Heart right ventricle (tissue), 16 donors: ENCODE data around the gene DGUOK. TPM values are rescaled to one million over a fixed set of nuclear protein-coding genes. Genes with fewer than 3 reads are reported as not detected.

Experiments
- ATAC-seq, 8 donors: fragments of 200-7000 bp; cut with Tn5 transposase; one replicate each; pipeline ENCODE4 v1.9.1; 2020; ENCODE audit warnings: mild to moderate bottlenecking in 8 of 8, moderate library complexity in 8 of 8, moderate number of reproducible peaks in 1 of 8
- DNase-seq, 2 donors: peaks; one replicate each; pipeline ENCODE4 v3.0.0-alpha.2; 2020
- H3K27ac ChIP-seq, 10 donors: fragments of 200-600 bp; sonication (generic) in 2 of 10; one replicate each; pipeline versions ENCODE4 v1.5.0 to v1.8.0; 2020 to 2022; ENCODE audit warnings: mild to moderate bottlenecking in 3 of 10
- H3K27me3 ChIP-seq, 7 donors: fragments of 200-600 bp; one replicate each; pipeline ENCODE4 v1.8.0; 2021 to 2022; ENCODE audit warnings: mild to moderate bottlenecking in 2 of 7
- H3K36me3 ChIP-seq, 9 donors: fragments of 200-600 bp; sonication (generic) in 1 of 9; one replicate each; pipeline versions ENCODE4 v1.5.0 to v1.8.0; 2020 to 2022; ENCODE audit warnings: mild to moderate bottlenecking in 2 of 9
- H3K4me1 ChIP-seq, 9 donors: fragments of 200-600 bp; sonication (generic) in 1 of 9; one replicate each; pipeline versions ENCODE4 v1.5.0 to v1.8.0; 2020 to 2022; ENCODE audit warnings: mild to moderate bottlenecking in 4 of 9
- H3K4me3 ChIP-seq, 10 donors: fragments of 200-600 bp; sonication (generic) in 2 of 10; one replicate each; pipeline versions ENCODE4 v1.5.0 to v1.8.0; 2020 to 2022; ENCODE audit warnings: mild to moderate bottlenecking in 7 of 10, moderate library complexity in 2 of 10
- H3K9me3 ChIP-seq, 11 donors: fragments of 200-600 bp in 10 of 11; sonication (generic) in 2 of 11; one replicate each; pipeline versions ENCODE4 v1.5.0 to v1.8.0; 2013 to 2022; ENCODE audit warnings: mild to moderate bottlenecking in 2 of 11, control low read depth in 1 of 11, moderate library complexity in 1 of 11
- CTCF ChIP-seq, 9 donors: fragments of 200-600 bp; sonication (generic) in 2 of 9; IDR thresholded peaks; one replicate each; pipeline versions ENCODE4 v1.5.0 to v1.8.0; 2021 to 2022; ENCODE audit warnings: antibody characterized with exemption in 9 of 9, mild to moderate bottlenecking in 5 of 9, moderate library complexity in 1 of 9
- WGBS, 2 donors: extraction: QIAGEN DNeasy Blood & Tissue Kit; methylation state at CpG; one replicate each; pipeline ENCODE4 v1.1.7; 2013; ENCODE audit warnings: inconsistent platforms in 1 of 2; 5-methylcytosine and 5-hydroxymethylcytosine counted together
- intact Hi-C, 10 donors: fragments of 100-400 bp; cut with DNase I; formaldehyde crosslinking; loops; one replicate each; pipeline versions ENCODE4 v1.11.1 to v1.14.2; 2022
- polyA plus RNA-seq, 2 donors: library from polyadenylated mRNA; stranded (reverse); fragments of 200-250 nt; gene quantifications; one replicate each; pipeline ENCODE4 v1.2.3, GENCODE V29; 2013
- total RNA-seq, 10 donors: library from RNA; stranded (reverse); fragmentation: NEBNext Ultra II Directional in 3 of 10; extraction: Animal tissue kit (Norgen Biotek cat#: 25700) in 3 of 10; gene quantifications; one replicate each; pipeline versions ENCODE4 v1.2.1 to v1.2.4, GENCODE V29; 2021 to 2023
- donor health status: Arrhythmogenic right ventricular cardiomyopathy.
- donor health status: ischemic (EF 13 %, LVEDD 7.1; RV severe dilation, severe dysfunction).
- donor health status: healthy with polysubstance abuse.
- donor health status: DM: no; HTN: yes; CAD: no.
- donor health status: DM: no; HTN: no; CAD: no.
- donor health status: ischemic (EF 25% LVEDD 6.9; RV normal size, moderate dysfunction).
- donor health status: ischemic (EF 25% LVEDD 5.7; RV mildly dilated, moderate dysfunction).
- donor health status: healthy.
- donor health status: DM: yes; HTN: yes; CAD: no.
- donor health status: Ischemic cardiomyopathy.
- donor health status: ischemic (EF 35%, LVEDD 5.7; RV mildly dilated, moderate dysfunction).
- donor health status: nonischemic (EF 11% LVEDD 7.7; RV severe dilation, severe dysfunction).
- donor health status: DM: yes; HTN: yes; CAD: no.
- donor health status: PGD.
- donor health status: ischemic (EF 29% LVEDD 5.4; RV normal size, mild dysfunction).
- donor health status: nonischemic (EF 23%, LVEDD 6.1; RV moderate dilation, normal function).

The DGUOK gene
- total and polyA plus RNA-seq, 12 donors: 18.7 to 56.2 (median 22.7) TPM

- H3K27ac ChIP-seq: no peak overlapping the region
Observed at GRCh38 chr2:73916666-73917065, 10.0 kb upstream of the DGUOK start.

GRCh38 chr2:73917296-73917695 lies 9.4 kb upstream of the DGUOK start:
- Histone ChIP-seq H3K36me3 (no peaks in the 10 kb centered on the region), H3K27me3 (peaks cover 0 to 30% (median 12%) of the 10 kb centered on the region in 7 donors), H3K4me3 (no peak overlapping the region), H3K4me1 (no peaks in the 10 kb centered on the region), H3K27ac (no peak overlapping the region), H3K9me3 (no peaks in the 10 kb centered on the region)
- 46 to 93% methylated on average over 2 of the region's 2 CpGs for WGBS, 2 donors
- intact Hi-C loops: no loop called here
- ATAC-seq: no peak
- no peak for TF ChIP-seq CTCF (IDR thresholded peaks at IDR 0.05)
- no peak for DNase-seq

More at GRCh38 chr2:73916666-73917065, 10.0 kb upstream of the DGUOK start:
- WGBS, 2 donors: 46 to 76% methylated on average over 2 of the region's 2 CpGs
- no peaks in the 10 kb centered on the region for H3K36me3 ChIP-seq
- intact Hi-C loops: no loop called here
- no peak overlapping the region for H3K4me3 ChIP-seq
- no peak for DNase-seq
- ATAC-seq: no peak
- no peaks in the 10 kb centered on the region for H3K9me3 ChIP-seq
- TF ChIP-seq CTCF (IDR thresholded peaks at IDR 0.05): no peak
- H3K27me3 ChIP-seq: peaks cover 0 to 30% (median 12%) of the 10 kb centered on the region in 7 donors
- no peaks in the 10 kb centered on the region for H3K4me1 ChIP-seq

- Histone ChIP-seq H3K27me3 (peaks cover 0 to 30% (median 12%) of the 10 kb centered on the region in 7 donors), H3K27ac (no peak overlapping the region), H3K4me1 (no peaks in the 10 kb centered on the region), H3K36me3 (no peaks in the 10 kb centered on the region), H3K9me3 (no peaks in the 10 kb centered on the region), H3K4me3 (no peak overlapping the region)
- TF ChIP-seq CTCF (IDR thresholded peaks at IDR 0.05): no peak
- ATAC-seq (no peak), DNase-seq (no peak)
- 77 to 80% methylated on average over 4 of the region's 4 CpGs for WGBS, 2 donors
- intact Hi-C loops: no loop called here
Observed at GRCh38 chr2:73917696-73918207, 8.9 kb upstream of the DGUOK start.

- TF ChIP-seq CTCF (IDR thresholded peaks at IDR 0.05): no peak
- DNase-seq (no peak), ATAC-seq (no peak)
- Histone ChIP-seq H3K4me3 (no peak overlapping the region), H3K36me3 (no peaks in the 10 kb centered on the region), H3K27ac (no peak overlapping the region), H3K9me3 (no peaks in the 10 kb centered on the region), H3K27me3 (peaks cover 0 to 30% (median 12%) of the 10 kb centered on the region in 7 donors), H3K4me1 (no peaks in the 10 kb centered on the region)
- WGBS, 2 donors: 90 to 96% methylated on average over 3 of the region's 3 CpGs
- intact Hi-C loops: no loop called here
Observed at GRCh38 chr2:73918856-73919255, 7.8 kb upstream of the DGUOK start.
